Left renal pelvis (tissue), 4 donors: ENCODE results near the gene PCDHA5. TPM values are rescaled to one million over a fixed set of nuclear protein-coding genes. Genes with fewer than 3 reads are reported as not detected.

Source experiments
- DNase-seq, 4 donors: peaks; one replicate each; pipeline ENCODE4 v3.0.0-alpha.2; 2013; ENCODE audit warnings: low read depth in 4 of 4, low spot score in 3 of 4
- polyA plus RNA-seq, 4 donors: library from polyadenylated mRNA; unstranded; fragments of 120-200 nt; gene quantifications; one replicate each; pipeline ENCODE4 v1.2.1, GENCODE V29; 2013; ENCODE audit not compliant: insufficient read length in 4 of 4

Gene PCDHA5
- polyA plus RNA-seq, 4 donors, result 0.11 to 0.22 TPM; not detected in 2

DNA sequence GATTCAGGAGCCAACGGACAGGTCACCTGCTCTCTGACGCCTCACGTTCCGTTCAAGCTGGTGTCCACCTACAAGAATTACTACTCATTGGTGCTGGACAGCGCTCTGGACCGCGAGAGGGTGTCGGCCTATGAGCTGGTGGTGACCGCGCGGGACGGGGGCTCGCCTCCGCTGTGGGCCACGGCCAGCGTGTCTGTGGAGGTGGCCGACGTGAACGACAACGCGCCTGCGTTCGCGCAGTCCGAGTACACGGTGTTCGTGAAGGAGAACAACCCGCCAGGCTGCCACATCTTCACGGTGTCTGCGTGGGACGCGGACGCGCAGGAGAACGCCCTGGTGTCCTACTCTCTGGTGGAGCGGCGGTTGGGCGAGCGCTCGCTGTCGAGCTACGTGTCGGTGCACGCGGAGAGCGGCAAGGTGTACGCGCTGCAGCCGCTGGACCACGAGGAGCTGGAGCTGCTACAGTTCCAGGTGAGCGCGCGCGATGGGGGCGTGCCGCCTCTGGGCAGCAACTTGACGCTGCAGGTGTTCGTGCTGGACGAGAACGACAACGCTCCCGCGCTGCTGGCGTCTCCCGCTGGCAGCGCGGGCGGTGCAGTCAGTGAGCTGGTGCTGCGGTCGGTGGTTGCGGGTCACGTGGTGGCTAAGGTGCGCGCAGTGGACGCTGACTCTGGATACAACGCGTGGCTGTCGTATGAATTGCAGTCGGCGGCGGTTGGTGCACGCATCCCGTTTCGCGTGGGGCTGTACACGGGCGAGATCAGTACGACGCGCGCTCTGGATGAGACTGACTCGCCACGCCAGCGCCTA, 36.0 kb downstream of the PCDHA5 start:
- DNase-seq, result no peak

DNA sequence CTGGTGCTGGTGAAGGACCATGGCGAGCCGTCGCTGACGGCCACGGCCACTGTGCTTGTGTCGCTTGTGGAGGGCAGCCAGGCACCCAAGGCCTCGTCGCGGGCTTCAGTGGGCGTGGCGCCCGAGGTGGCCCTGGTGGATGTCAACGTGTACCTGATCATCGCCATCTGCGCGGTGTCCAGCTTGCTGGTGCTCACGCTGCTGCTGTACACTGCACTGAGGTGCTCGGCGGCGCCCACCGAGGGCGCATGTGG, 36.5 kb downstream of the PCDHA5 start:
- no peak for DNase-seq

DNA sequence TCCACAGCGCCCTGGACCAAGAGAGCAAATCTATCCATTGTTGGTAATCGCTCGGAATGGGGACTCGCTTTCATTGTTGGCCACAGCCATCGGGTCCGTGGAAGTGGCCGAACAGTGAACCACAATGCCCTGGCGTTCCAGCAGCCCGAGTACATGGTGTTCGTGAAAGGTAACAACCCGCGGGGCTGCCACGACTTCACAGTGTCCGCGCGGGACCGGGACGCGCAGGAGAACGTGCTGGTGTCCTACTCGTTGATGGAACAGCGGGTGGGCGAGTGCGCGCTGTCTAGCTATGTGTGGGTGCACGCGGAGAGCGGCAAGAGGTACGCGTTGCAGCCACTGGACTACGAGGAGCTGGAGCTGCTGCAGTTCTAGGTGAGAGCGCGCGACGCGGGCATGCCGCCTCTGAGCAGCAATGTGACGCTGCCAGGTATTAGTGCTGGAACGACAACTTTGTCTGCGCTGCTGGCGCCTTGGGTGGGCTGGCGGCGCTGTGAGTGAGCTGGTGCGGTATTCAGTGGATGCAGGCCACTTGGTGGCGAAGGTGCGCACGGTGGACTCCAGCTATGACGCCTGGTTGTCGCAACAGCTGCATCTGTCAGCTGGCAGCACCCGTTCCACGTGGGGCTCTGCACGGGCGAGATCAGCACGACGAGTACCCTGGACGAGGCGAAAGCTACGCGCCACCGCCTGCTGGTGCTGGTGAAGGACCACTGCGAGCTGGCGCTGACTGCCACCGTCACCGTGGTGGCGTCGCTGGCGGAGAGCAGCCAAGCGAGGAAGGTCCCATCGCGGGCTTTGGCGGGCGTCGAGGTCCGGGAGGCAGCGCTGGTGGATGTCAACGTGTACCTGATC, 41.3 kb downstream of the PCDHA5 start:
- DNase-seq, result no peak

DNA sequence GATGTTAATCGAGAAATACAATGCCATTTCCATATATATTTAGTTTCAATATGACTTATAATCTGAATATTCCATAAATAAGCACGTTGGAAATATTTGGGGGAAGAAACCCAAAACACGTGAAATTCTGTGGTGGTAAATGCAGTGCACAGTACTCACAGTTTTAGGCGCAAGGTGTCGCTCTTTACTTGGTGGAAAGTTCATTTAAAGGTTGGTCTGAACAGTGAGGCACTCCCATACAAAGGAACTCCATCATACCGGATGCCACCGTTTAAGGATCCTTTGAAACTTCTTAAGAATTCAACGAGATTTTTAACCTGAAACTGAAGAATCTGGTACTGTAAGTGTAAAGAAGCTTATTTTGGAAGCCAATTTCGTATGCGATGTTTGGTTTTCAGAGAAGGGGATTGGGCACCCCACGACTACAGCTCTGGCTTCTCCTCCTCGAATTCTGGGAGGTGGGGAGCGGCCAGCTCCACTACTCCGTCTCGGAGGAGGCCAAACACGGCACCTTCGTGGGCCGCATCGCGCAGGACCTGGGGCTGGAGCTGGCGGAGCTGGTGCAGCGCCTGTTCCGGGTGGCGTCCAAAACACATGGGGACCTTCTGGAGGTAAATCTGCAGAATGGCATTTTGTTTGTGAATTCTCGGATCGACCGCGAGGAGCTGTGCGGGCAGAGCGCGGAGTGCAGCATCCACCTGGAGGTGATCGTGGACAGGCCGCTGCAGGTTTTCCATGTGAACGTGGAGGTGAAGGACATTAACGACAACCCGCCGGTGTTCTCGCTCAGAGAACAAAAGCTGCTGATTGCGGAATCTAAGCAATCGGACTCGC, 47.5 kb downstream of the PCDHA5 start, which contains the start of gene PCDHA11:
PCDHA11 (plus strand) TSS at position 237 of the 834 bp plus-strand sequence; CDS start at position 384, 147 bp downstream.
- no peak for DNase-seq

DNA sequence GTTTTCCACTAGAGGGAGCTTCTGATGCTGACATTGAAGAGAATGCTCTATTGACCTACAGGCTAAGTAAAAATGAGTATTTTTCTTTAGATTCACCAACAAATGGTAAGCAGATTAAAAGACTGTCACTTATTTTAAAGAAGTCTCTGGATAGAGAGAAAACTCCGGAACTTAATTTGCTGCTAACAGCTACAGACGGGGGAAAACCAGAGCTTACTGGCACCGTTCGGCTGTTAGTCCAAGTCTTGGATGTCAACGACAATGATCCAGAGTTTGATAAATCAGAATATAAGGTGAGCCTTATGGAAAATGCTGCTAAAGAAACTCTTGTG, 48.1 kb downstream of the PCDHA5 start:
- DNase-seq, result no peak

DNA sequence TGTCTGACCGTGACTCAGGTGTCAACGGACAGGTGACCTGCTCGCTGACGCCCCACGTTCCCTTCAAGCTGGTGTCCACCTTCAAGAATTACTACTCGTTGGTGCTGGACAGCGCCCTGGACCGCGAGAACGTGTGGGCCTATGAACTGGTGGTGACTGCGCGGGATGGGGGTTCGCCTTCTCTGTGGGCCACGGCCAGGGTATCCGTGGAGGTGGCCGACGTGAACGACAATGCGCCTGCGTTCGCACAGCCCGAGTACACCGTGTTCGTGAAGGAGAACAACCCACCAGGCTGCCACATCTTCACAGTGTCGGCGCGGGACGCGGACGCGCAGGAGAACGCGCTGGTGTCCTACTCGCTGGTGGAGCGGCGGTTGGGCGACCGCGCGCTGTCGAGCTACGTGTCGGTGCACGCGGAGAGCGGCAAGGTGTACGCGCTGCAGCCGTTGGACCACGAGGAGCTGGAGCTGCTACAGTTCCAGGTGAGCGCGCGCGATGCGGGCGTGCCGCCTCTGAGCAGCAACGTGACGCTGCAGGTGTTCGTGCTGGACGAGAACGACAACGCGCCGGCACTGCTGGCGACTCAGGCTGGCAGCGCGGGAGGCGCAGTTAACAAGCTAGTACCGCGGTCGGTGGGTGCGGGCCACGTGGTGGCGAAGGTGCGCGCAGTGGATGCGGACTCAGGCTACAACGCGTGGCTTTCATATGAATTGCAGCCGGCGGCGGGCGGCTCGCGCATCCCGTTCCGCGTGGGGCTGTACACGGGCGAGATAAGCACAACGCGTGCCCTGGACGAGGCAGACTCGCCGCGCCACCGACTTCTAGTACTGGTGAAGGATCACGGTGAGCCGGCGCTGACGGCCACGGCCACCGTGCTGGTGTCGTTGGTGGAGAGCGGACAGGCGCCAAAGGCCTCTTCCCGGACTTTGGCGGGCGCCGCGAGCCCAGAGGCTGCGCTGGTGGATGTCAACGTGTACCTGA, 49.1 kb downstream of the PCDHA5 start:
- DNase-seq, result no peak

Other genes with a start within 250 kb of the PCDHA5 start
- 10 to 100 TPM in 2 of 4 donors, 1 to 10 TPM in 2; 9.1 to 52.7 (median 9.9) TPM for gene CD14, start 188.4 kb upstream of the PCDHA5 start, polyA plus RNA-seq
- 10 to 100 TPM; 10.2 to 23.4 (median 15.0) TPM for gene TMCO6, start 182.2 kb upstream of the PCDHA5 start, polyA plus RNA-seq
- 10 to 100 TPM; 49.2 to 94.6 (median 74.6) TPM for gene NDUFA2, start 174.0 kb upstream of the PCDHA5 start, polyA plus RNA-seq
- gene IK, start 173.8 kb upstream of the PCDHA5 start, polyA plus RNA-seq, result 100 to 1,000 TPM; 116 to 186 (median 162) TPM
- gene WDR55, start 156.7 kb upstream of the PCDHA5 start, polyA plus RNA-seq, result 10 to 100 TPM; 11.9 to 20.6 (median 14.4) TPM
- gene DND1, start 148.0 kb upstream of the PCDHA5 start, polyA plus RNA-seq, result under 1 TPM in 3 of 4 donors, not detected in 1; 0.10 to 0.37 (median 0.24) TPM
- 10 to 100 TPM; 55.2 to 81.9 (median 67.2) TPM for gene HARS1, start 130.2 kb upstream of the PCDHA5 start, polyA plus RNA-seq
- gene HARS2, start 130.2 kb upstream of the PCDHA5 start, polyA plus RNA-seq, result 10 to 100 TPM; 32.2 to 55.7 (median 45.6) TPM
- 100 to 1,000 TPM in 2 of 4 donors, 10 to 100 TPM in 2; 89.2 to 147 (median 112) TPM for gene ZMAT2, start 121.2 kb upstream of the PCDHA5 start, polyA plus RNA-seq
- under 1 TPM in 2 of 4 donors, not detected in 2; 0.03 to 0.06 TPM for gene PCDHA1, start 35.5 kb upstream of the PCDHA5 start, polyA plus RNA-seq
- gene PCDHA2, start 26.8 kb upstream of the PCDHA5 start, polyA plus RNA-seq, result under 1 TPM; 0.19 to 0.61 (median 0.32) TPM
- under 1 TPM; 0.27 to 0.74 (median 0.35) TPM for gene PCDHA3, start 20.6 kb upstream of the PCDHA5 start, polyA plus RNA-seq
- gene PCDHA4, start 14.5 kb upstream of the PCDHA5 start, polyA plus RNA-seq, result 1 to 10 TPM in 2 of 4 donors, under 1 TPM in 2; 0.37 to 1.5 (median 0.86) TPM
- under 1 TPM; 0.26 to 0.79 (median 0.46) TPM for gene PCDHA6, start 6.3 kb downstream of the PCDHA5 start, polyA plus RNA-seq
- under 1 TPM; 0.14 to 0.52 (median 0.33) TPM for gene PCDHA7, start 12.7 kb downstream of the PCDHA5 start, polyA plus RNA-seq
- under 1 TPM in 3 of 4 donors, not detected in 1; 0.08 to 0.22 (median 0.11) TPM for gene PCDHA8, start 19.6 kb downstream of the PCDHA5 start, polyA plus RNA-seq
- under 1 TPM in 3 of 4 donors, not detected in 1; 0.03 to 0.12 (median 0.06) TPM for gene PCDHA9, start 26.8 kb downstream of the PCDHA5 start, polyA plus RNA-seq
- gene PCDHA10, start 34.3 kb downstream of the PCDHA5 start, polyA plus RNA-seq, result 1 to 10 TPM in 1 of 4 donors, under 1 TPM in 3; 0.10 to 1.4 (median 0.65) TPM
- gene PCDHA11, start 47.3 kb downstream of the PCDHA5 start, polyA plus RNA-seq, result under 1 TPM; 0.17 to 0.38 (median 0.24) TPM
- under 1 TPM; 0.04 to 0.82 (median 0.14) TPM for gene PCDHA12, start 53.7 kb downstream of the PCDHA5 start, polyA plus RNA-seq
- gene PCDHA13, start 60.5 kb downstream of the PCDHA5 start, polyA plus RNA-seq, result under 1 TPM in 3 of 4 donors, not detected in 1; 0.07 to 0.33 (median 0.09) TPM
- under 1 TPM; 0.09 to 0.52 (median 0.11) TPM for gene PCDHAC1, start 104.7 kb downstream of the PCDHA5 start, polyA plus RNA-seq
- gene PCDHAC2, start 144.9 kb downstream of the PCDHA5 start, polyA plus RNA-seq, result 1 to 10 TPM in 2 of 4 donors, under 1 TPM in 2; 0.62 to 1.6 (median 1.0) TPM
- gene PCDHB1, start 229.8 kb downstream of the PCDHA5 start, polyA plus RNA-seq, result under 1 TPM; 0.04 to 0.15 (median 0.10) TPM